Glutamatergic neuron (in vitro differentiated cells): ENCODE measurements around the gene NRGN. TPM values are rescaled to one million over a fixed set of nuclear protein-coding genes. Genes with fewer than 3 reads are reported as not detected.

Source experiments
- DNase-seq: peaks from one replicate; pipeline ENCODE4 v3.0.0; 2022
- H3K27ac Mint-ChIP-seq: one replicate; pipeline ENCODE4 v1.8.0; 2020; ENCODE audit warnings: mild to moderate bottlenecking, mixed read lengths, inconsistent platforms; ENCODE audit not compliant: unreplicated experiment
- H3K27me3 Mint-ChIP-seq: one replicate; pipeline ENCODE4 v1.8.0; 2020; ENCODE audit warnings: mild to moderate bottlenecking, moderate library complexity, mixed read lengths, inconsistent platforms; ENCODE audit not compliant: unreplicated experiment
- H3K36me3 Mint-ChIP-seq: one replicate; pipeline ENCODE4 v1.8.0; 2020; ENCODE audit warnings: mild to moderate bottlenecking, mixed read lengths, inconsistent platforms; ENCODE audit not compliant: unreplicated experiment
- H3K4me1 Mint-ChIP-seq: one replicate; pipeline ENCODE4 v1.8.0; 2020; ENCODE audit warnings: mild to moderate bottlenecking, low read depth, mixed read lengths, inconsistent platforms; ENCODE audit not compliant: unreplicated experiment
- H3K4me3 Mint-ChIP-seq: one replicate; pipeline ENCODE4 v1.8.0; 2020; ENCODE audit warnings: mild to moderate bottlenecking, mixed read lengths, inconsistent platforms; ENCODE audit not compliant: unreplicated experiment
- H3K9me3 Mint-ChIP-seq: one replicate; pipeline ENCODE4 v1.8.0; 2020; ENCODE audit warnings: mild to moderate bottlenecking, moderate library complexity, mixed read lengths, inconsistent platforms; ENCODE audit not compliant: unreplicated experiment
- CTCF ChIP-seq: fragments of 200-600 bp; sonication (generic); IDR thresholded peaks from one replicate; pipeline ENCODE4 v1.5.0; 2021; ENCODE audit not compliant: partially characterized antibody, unreplicated experiment
- total RNA-seq: library from RNA; stranded (reverse); fragmentation: NEBNext Ultra II Directional; extraction: Animal tissue kit (Norgen Biotek cat#: 25700); gene quantifications from one replicate; pipeline ENCODE4 v1.2.1, GENCODE V29; 2021; ENCODE audit not compliant: unreplicated experiment

The NRGN gene
- total RNA-seq, 1 donor from 2014 or later: 28.9 TPM

DNA sequence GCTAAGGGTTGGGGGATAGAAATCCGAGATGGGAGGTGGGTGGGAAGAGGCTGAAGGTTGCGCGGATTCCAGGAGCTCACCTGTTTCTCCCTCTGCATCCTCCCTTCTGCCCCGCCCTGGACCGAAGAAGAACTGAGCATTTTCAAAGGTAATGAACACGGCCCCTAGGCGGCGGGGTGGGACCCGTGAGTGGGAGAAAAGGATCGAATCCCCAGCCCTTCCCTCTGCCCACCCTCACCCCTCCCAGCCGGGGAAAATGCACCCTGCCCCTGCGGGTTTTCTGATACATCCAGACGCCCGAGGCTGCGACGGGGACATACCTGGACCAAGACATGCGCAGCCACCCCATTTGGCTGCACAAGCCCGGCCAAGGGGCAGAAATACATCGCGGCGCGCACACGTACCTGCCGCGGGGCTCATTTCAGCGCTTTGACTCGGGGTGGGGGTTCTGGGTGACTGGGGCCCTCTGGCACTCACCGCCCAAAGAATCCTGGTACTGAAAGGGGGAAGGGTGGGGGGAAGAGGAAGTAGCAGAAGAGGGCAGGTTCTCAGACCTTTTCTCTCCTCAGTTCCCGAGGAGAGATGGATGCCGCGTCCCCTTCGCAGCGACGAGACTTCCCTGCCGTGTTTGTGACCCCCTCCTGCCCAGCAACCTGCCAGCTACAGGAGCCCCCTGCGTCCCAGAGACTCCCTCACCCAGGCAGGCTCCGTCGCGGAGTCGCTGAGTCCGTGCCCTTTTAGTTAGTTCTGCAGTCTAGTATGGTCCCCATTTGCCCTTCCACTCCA lies 6.3 kb downstream of the NRGN start:
- Mint-ChIP-seq H3K4me3 (peak overlapping the region; percentile 83), H3K9me3 (peaks cover 7% of the 10 kb centered on the region), H3K27me3 (peaks cover 50% of the 10 kb centered on the region), H3K4me1 (peaks cover 14% of the 10 kb centered on the region), H3K27ac (no peak overlapping the region), H3K36me3 (no peaks in the 10 kb centered on the region)
- no peak for TF ChIP-seq CTCF
- peak; percentile 40 for DNase-seq

- TF ChIP-seq CTCF: no peak
- Mint-ChIP-seq H3K36me3 (no peaks in the 10 kb centered on the region), H3K9me3 (peaks cover 7% of the 10 kb centered on the region), H3K27ac (no peak overlapping the region), H3K4me1 (peaks cover 7% of the 10 kb centered on the region), H3K4me3 (peak overlapping the region; percentile 83), H3K27me3 (peaks cover 45% of the 10 kb centered on the region)
- peak; percentile 50 for DNase-seq
Measured at GRCh38 chr11:124746621-124747243, 7.0 kb downstream of the NRGN start.

GRCh38 chr11:124747406-124748099 lies 7.8 kb downstream of the NRGN start:
- Mint-ChIP-seq H3K4me3 (no peak overlapping the region), H3K4me1 (peaks cover 6% of the 10 kb centered on the region), H3K27ac (no peak overlapping the region), H3K36me3 (no peaks in the 10 kb centered on the region), H3K9me3 (peaks cover 7% of the 10 kb centered on the region), H3K27me3 (peaks cover 46% of the 10 kb centered on the region)
- no peak for DNase-seq
- no peak for TF ChIP-seq CTCF

GRCh38 chr11:124748100-124748418 lies 8.3 kb downstream of the NRGN start:
- Mint-ChIP-seq H3K36me3 (no peaks in the 10 kb centered on the region), H3K4me1 (peaks cover 7% of the 10 kb centered on the region), H3K9me3 (peaks cover 7% of the 10 kb centered on the region), H3K4me3 (no peak overlapping the region), H3K27ac (no peak overlapping the region), H3K27me3 (peaks cover 48% of the 10 kb centered on the region)
- no peak for TF ChIP-seq CTCF
- no peak for DNase-seq
